ENCODE data around the gene BCCIP.

The BCCIP gene

GRCh38 chr10:125797994-125798662, 25.2 kb upstream of the BCCIP start:
- no peak for DNase-seq (ENCODE audit: low read depth)

GRCh38 chr10:125799451-125800182, 23.7 kb upstream of the BCCIP start:
- no peak for DNase-seq (ENCODE audit: low read depth)

- no peak for DNase-seq (ENCODE audit: low read depth)
Observed at GRCh38 chr10:125801574-125801973, 21.8 kb upstream of the BCCIP start.

DNA sequence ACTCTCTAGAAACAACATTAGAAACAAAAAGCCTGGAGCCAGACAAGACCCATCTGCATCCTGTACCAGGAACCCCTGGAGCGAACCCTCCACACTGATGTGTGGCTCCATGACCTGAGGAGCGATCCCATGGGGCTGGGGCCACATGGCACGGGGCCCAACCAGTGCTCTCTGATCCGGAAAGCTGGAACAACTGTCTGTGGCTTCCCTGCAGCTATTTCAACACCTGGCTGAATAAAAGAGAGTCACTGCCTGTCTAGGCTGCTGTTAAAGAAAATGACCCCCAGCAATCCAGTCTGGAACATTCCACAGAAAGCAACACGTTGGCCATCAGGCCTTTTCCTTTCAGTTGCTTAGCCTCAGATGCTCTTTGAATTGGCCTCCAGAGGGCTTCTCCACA, 21.2 kb upstream of the BCCIP start:
- no peak for DNase-seq (ENCODE audit: low read depth)

DNA sequence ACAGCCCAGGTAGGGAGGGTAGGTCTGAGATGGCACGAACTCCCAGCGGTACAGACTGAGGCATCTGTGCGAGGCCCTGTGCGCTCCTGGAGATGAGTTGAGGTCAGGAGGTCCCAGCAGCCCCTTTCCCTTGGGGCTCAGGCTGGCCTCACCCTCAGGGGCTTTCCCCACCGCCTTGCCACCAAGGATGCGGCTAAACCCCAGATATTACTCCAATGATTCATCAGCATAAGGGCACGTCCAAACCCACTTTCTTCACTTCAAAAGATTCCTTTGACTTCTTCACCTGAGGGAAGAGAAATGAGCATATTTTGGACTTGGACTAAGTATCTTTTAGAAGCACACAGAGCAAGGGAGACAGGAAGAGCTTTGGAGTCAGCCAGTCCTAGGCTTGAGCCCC, 20.6 kb upstream of the BCCIP start:
- DNase-seq (ENCODE audit: low read depth) = no peak

DNA sequence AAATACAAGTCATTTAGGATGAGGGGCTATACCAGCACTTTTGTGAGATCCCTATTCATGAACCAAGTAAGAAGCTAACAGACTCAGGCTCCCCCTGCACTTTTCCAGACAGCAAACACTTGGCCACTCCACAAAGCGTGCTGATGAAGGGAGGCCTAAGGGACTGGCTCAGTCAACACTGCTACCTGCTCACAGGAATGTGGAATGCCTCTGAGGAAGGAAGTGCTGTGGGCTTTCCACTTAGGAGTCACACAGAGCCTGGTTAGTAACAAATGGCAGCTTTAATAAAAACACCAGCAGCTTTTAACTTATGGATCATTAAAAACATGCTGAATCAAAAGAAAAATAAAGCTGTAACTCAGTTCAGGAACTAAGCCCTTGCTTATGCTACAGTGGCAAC, 15.3 kb upstream of the BCCIP start:
- no peak for DNase-seq (ENCODE audit: low read depth)

GRCh38 chr10:125811251-125811650, 12.1 kb upstream of the BCCIP start:
- no peak for DNase-seq (ENCODE audit: low read depth)

DNA sequence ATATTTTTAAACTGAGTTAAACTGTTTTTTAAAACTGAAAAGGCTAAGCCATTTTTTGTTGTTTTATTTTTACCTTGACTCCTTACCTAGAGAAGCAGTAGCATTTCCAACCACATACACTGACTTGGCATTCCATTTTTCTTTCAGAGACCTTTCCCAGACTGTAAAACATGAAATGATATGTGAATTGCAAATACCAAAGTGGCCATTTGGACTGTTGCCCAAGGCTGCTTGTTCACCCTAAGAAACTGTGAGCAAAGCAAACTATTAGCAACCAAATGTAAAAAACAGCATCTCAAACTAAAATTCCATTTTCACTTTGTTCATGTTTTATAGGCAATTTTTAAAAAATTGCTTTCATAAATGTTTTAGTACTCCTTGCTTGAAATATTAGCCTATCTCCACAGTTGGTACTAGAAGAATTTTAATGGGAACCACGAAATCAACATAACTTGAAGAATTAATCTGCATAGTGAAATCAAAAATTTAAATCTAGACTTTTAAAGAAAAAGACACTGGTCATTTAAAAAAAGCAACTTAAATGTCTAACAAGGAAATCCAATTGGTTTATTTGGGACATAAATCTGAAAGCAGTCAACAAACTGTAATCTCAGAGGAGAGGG, 11.1 kb upstream of the BCCIP start:
- DNase-seq (ENCODE audit: low read depth) = no peak

DNA sequence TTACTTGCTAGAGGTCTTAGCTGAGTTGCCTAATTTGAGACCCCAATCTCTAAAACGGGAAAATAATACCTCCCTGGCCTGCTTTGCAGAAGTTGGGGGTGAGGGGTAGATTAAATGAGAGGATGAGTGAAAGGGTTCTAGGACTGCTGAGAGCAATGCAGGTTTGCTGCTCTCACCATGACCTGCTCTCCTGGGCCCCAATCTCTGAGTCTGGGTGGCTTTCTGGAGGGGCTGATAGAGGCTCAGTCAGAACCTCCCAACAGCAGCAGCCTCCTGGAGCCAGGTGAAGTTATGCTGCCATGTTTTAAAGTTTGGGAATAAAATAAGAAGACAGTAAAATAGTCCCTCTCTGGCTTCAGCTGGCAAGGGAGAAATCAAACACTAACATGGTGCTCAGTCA, 7.6 kb upstream of the BCCIP start:
- no peak for DNase-seq (ENCODE audit: low read depth)

GRCh38 chr10:125816548-125816947, 6.8 kb upstream of the BCCIP start:
- no peak for DNase-seq (ENCODE audit: low read depth)

- DNase-seq (ENCODE audit: low read depth) = no peak
Observed at GRCh38 chr10:125817337-125817946, 5.9 kb upstream of the BCCIP start.

GRCh38 chr10:125820701-125821100, 2.6 kb upstream of the BCCIP start:
- DNase-seq (ENCODE audit: low read depth) = no peak

GRCh38 chr10:125823663-125824251, 411 bp downstream of the BCCIP start:
- no peak for DNase-seq (ENCODE audit: low read depth)

DNA sequence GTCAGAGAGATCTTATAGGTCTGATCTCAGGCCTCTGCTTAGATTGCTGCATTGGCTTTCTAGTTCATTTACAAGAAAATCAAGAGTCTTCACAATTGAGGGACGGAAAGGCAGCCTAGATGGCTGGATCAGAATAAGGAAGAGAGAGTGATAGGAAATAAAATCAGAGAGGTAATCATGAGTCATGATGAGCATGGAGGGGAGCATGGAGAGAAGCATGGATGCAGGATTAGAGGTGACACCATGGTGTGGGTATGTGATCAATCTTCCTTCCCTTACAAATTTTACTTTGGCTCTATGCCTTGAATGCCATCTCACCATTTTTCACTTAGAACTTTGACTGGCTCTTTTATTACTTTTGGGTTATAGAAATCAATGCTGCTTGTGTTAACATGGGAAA, 1.4 kb downstream of the BCCIP start:
- no peak for DNase-seq (ENCODE audit: low read depth)

DNA sequence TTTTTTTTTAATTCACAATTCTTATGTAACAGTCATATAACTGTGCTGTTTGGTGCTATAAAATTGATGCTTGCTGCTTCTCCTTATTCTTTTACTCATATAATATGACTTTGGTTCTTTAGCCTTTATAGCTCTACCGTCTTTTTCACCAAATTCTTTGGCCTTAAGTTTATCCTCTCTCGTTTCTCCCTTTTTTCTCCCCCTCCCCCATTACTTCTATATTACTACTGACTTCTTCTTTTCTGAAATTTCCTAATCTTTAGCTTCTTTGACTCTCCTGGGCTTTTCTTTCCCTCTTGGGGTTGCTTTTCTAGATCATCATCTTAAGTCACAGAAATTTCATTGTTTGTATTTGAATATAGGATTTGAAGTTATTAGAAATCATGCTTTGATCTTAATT, 3.8 kb downstream of the BCCIP start:
- DNase-seq (ENCODE audit: low read depth) = no peak

- DNase-seq (ENCODE audit: low read depth) = no peak
Observed at GRCh38 chr10:125828311-125828710, 5.0 kb downstream of the BCCIP start.

- DNase-seq (ENCODE audit: low read depth) = no peak
Observed at GRCh38 chr10:125836746-125837145, 13.4 kb downstream of the BCCIP start.

GRCh38 chr10:125838802-125839575, 15.6 kb downstream of the BCCIP start:
- no peak for DNase-seq (ENCODE audit: low read depth)

GRCh38 chr10:125840406-125840805, 17.1 kb downstream of the BCCIP start:
- DNase-seq (ENCODE audit: low read depth) = no peak

DNA sequence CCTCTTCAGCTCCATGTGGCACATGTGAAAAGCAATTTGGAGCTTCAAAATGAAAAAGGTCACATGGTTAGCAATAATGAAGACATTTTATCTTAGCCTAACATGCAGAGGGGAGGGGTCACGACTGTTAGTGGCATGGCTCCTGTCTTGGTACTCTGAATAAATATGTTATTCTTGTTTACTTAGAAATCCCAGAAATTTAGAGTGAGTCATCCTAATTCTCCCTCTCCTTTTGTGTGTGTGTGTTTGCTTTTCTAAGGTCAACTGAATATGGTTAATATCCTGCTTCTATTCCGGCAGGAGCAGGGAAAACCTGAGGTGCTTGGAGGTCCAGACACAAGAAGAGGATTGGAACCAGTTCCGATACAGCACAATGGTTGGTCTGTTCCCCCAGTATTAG, 17.6 kb downstream of the BCCIP start:
- DNase-seq (ENCODE audit: low read depth) = no peak

GRCh38 chr10:125843603-125844329, 20.4 kb downstream of the BCCIP start:
- DNase-seq (ENCODE audit: low read depth) = no peak

Measured in stimulated activated CD8-positive, alpha-beta memory T cell treated with anti-CD3 and anti-CD28 coated beads, Interleukin-12 subunit alpha, Interleukin-12 subunit beta, amount 100 ng/mL, for 4 hours (primary cell).